Stimulated activated CD4-positive, alpha-beta T cell treated with anti-CD3 and anti-CD28 coated beads, Interleukin-12 subunit alpha, Interleukin-12 subunit beta, amount 100 ng/mL, for 48 hours (primary cell): ENCODE results near the gene CAPN10.

Source experiments
- DNase-seq, 3 donors: peaks; one replicate each; pipeline ENCODE4 v3.0.0-alpha.2; 2020; ENCODE audit warnings: low read depth in 2 of 3, low spot score in 1 of 3

CAPN10 gene

DNA sequence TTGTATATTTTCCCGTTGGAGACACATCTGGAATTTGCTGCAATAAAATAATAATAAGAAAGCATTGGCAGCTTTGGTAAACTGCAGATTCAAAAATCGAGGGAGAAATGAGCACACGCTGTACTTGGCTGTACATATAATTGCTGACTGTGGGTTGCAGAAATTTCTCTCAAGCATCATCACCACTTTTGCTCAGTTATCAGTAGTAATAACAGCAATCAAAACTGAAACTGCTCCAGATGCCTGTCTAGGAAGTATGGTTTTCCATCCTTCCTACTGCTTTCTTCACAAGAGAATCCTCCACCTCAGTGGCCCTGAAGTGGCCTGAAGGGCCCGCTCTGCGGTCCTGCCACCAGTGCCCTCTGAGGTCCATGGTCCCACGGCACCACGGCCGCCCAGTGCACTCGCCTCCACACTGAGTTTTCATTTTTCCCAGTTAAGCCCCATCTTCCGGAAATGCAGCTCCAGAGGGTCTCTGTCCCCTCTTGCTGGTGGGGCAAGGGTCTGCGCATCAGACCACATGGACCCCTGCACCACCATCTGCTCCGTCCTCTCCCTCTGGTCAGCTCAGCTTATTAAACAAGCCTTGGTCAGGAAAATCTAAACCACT, 22.5 kb upstream of the CAPN10 start:
- no peak for DNase-seq

DNA sequence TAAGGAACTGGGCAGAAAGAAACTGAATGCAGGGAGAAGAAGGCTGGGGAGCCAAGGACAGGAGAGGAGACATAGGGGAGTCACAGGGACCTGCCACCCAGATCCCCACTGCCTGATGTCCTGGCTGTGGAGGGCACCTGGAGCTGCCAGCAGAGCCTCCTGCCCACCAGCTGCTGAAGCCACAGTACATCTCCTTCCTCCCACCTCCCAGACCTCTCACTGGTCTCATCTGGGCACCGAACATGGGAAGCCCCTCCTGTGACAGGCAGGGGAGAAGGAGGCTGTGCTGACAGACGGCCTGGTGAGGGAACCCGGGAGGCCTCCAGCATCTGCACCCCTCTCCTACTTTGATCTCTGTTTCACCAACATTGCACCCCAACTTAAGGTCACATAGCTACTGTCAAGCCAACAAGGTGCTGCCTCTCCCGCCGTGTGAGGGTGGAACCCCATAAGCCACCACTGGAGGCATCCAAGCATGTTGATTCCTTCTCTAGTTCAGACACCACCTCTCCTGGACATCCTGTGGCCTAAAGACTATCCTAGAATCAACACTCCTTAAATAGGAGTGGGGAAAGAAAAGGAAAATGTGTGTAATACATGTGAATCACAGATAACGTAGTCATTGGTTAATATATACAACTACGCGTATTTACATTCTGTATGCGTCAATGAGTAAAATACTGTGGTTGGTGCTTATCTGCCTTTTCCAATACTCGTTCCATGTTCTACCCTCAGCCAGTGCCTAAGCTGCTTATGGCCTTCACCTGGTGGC, 21.8 kb upstream of the CAPN10 start:
- no peak for DNase-seq

DNA sequence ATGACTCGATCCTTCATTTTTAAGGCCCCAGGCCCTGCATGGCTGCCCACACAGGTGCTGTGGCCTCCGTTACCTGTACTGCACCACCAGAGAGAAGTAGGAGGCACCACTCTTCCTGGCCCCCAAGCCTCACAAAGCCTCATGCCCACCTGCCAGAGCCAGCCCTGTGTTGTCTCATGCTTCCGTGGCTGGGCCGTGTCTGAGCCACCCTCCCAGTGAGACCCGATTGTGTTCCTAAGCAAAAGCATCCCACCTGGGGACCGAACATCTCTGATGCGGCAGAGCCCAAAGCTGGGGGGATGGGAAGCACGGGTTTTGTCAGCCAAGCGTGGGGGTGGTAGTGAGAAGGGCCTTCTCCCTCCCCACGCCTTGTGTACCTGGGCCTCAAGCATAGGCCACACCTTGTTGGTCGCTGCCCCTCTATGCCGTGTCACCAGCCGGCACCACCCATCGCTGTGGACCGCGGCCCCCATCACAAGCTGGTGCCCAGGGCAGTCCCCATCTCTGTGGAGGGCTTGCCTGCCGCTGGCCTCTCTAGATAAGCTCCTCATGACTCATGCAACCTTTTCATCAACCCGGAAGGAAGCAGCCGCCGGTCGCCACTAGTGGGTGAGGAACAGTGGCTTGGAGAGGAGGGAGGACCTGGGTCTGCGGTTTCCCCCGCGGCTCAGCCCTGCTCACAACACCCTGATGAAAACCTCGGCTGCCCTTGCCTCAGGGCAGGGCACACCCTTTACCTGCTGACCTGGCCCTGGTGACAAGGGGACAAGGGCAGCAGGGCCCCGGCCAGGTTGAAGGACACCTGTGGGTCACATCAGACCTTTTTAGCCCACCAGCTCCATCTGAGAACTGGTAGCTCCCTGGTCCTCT, 21.0 kb upstream of the CAPN10 start:
- peak; percentile 82 to 87 (median 86) for DNase-seq

DNA sequence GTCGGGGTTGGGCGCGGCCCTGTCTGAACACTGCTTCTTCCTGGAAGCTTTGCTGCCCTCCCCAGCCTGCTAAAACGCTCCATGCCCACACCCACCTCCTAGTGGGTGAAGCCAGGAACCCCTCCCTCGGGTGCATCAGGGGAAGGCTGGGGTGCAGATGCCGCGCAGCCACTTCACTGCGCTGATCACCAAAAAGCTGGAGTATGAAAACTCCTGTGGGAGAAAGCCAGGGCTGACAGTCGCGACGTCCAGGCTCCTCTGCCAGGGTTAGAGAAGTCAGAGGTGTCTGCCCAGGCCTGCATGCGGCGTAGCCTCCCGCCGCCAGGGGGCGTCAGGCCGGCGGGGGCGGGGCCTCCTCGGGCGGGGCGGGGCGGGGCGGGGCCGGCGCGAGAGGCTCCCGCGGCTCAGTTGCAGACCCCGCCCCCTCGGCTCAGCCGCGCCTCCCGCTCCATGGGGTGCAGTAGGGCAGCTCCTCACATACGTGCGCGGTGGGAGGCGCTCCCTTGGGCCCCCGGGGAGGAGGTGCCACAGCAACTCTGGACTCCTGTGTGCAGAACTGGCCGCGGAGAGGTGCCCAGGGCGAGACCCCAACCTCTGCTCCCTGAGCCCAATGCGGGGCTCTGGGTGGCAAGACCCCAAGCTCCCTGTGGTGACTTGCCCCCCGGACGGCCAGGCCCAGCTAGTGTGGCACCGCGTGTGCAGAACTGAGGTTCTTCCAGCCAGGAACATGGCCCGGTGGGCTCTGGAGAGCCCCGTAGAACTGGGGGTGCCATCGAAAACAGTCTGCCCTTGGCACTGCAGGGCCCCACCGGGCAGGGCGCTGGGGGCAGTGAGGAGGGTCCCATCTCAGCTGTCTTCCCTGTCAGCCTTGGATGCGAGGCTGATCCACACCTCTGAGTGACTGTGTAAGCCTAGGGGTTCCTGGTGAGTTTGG, 20.1 kb upstream of the CAPN10 start:
- DNase-seq = peak; percentile 91 to 93 (median 93)

DNA sequence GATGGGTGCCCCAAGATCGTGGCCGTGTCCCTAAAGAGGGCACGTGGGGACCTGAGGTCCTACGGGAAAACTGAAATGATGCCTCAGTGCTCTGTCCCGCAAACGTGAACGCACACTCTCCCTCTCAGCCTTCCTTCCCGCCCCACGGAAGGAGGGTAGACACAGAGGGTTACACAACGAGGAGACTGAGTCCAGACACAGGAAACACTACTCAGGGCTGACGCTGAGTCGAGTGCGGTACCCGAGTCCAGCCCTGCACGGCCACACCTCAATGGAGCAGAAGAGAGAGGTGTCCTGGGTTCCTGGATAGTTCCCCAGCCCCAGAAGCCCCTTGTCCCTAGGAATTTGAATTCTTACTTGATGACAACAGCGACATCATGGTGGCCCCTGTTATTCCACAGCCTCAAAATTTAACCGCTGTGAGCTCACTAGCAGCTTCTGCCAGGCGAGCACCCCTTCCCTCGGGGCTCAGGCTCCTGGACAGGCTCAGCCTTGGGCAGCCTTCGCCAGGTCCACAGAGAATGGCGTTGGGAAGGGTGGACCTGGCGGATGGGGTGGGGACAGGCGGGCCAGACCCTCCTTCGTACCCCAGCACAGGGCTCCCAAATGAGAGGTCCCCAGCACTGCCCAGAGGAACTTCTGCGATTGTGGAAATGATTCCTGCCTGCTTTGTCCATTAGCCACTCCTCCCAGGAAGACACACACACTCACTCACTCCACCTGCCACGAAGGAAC, 19.2 kb upstream of the CAPN10 start:
- no peak for DNase-seq

DNA sequence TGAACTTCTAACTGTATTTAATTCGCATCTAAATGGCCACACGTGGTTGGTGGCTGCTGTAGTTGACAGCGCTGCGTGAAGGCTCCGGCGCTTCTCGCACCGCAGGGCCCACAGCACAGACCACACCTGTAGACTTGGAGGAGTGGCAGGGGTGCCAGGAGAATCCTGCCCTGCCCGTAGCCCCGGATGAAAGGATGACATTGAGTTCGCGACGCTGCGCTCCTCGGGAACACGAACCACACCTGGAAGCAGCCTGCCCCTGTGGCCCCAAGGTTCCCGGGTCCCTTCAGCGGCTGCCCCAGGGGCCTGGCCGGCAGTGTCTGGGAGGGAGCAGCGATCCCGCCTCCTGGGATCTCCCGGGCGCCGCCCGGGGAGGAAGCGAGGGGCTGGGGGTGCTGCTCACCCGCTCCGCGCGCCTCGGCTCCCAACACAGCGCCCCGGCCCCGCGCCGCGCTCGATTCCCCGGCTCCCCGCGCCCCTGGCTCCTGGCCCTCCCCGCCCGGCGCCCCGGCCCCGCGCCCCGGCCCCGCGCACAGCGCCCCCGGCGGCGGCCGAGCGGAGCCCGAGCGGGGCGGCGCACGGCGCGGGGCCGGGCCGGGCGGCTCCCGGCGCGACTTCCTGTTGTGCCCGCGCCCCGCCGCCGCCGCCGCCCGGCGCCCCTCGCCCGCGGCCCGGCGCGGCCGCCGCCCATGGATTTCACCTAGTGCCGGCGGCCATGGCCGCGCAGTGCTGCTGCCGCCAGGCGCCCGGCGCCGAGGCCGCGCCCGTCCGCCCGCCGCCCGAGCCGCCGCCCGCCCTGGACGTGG, 18.5 kb upstream of the CAPN10 start, which contains the start of gene RNPEPL1:
RNPEPL1 (plus strand) TSS at position 613 of the 806 bp plus-strand sequence; CDS start at position 716, 103 bp downstream.
- no peak for DNase-seq

DNA sequence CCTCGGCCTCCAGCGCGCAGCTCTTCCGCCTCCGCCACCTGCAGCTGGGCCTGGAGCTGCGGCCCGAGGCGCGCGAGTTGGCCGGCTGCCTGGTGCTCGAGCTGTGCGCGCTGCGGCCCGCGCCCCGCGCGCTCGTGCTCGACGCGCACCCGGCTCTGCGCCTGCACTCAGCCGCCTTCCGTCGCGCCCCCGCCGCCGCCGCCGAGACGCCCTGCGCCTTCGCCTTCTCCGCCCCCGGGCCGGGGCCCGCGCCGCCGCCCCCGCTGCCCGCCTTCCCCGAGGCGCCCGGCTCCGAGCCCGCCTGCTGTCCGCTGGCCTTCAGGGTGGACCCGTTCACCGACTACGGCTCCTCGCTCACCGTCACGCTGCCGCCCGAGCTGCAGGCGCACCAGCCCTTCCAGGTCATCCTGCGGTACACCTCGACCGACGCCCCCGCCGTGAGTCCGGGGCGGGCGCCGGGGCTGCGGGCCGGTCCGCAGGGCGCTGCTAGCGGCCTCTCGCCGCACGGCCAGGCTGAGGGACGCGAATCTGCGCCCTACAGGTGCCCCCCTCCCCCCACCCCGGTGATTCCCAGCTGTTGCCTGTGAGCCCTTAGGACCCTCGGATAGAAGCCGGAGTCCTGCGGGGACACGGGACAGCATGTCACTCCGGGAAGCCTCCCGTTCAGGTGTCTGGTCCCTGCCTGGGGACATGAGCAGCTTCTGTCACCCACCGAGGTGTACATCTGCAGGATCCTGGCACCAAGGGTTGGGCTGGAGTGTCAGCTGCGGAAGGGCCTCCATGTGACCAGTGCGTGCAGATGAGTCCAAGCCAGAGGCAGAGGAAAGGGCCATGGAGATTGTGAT, 17.6 kb upstream of the CAPN10 start:
- no peak for DNase-seq

DNA sequence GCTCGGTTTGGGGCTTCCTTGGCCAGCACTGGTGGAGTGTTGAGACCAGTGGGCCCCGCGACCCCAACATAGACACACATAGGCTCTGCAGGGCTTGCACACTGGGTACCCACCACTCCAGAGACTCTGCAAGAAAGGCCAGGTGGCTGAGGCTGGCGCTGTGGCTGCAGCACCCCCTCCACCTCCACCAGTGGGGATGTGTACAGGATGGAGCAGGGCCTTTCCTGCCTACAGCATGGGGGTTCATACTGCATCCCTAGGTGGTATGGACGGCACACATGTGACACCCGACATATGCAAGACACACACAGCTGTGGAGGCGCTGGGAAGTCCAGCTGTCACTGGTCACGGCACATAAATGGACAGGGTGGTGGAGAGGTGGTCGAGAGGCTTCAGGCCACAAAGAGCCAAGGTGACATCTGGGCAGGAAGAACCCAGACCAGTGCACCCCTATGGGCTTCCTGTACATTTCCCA, 17.0 kb upstream of the CAPN10 start:
- no peak for DNase-seq

DNA sequence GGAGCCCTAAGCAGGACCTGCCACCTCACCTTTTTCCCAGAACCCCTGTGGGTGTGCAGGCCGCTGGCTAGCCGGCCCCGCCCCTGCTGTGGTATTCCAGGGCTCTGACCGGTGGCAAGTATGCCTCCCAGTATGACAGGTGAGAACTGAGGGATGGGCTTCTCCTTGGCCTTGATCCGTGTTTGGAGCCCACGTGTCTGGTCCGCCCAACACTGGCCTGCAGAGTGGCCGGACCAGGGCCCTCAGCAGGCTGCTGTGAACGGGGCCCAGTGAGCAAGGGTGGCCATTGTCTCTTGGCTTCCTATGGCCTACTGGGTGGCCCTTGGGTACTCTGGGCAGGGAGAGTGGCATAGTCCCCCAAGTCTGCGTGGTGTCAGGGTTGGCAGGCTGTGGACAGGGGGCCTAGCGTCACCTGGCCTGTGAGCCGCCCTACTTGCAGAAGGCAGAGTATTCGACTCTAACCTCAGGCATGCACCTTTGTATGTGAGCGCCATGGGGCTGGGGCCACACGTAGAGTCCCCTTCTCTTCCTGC, 16.5 kb upstream of the CAPN10 start:
- DNase-seq = no peak

DNA sequence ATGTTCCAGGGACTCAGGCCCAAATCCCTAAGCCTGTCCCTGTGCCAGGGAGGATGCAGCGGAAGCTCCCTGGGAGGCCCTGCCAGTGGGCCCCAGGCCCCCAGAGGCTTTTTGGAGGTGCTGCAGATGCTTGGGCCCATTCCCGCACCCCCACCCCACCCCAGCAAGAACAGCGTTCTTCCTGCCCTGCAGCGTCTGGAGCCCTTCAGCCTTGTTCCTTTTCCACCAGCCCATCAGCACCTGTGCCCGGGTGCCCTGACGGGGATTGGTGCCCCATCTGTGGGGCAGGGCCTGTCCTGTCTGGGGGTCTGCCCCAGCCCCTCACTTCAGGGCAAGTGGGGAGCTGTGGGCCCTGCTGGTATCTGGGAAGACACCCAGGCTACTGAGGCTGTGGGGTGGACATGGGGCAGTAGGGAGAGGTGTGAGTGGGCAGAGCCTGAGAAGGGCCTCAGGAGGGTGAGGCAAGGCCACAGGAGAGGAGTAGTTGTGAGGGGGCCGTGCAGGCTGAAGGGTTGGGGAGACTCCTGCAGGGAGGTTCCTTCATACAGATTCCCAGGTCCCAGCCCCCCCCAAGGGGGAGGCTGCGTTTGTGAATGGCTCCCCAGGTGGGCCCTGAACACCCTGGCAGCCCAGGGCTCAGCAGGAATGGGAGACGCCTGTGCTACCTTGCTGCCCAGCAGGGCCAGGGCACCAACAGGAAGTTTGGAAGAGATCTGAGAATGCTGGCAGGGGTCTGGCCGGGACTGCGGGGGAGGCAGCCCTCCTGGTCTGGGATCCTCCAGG, 15.8 kb upstream of the CAPN10 start:
- no peak for DNase-seq

DNA sequence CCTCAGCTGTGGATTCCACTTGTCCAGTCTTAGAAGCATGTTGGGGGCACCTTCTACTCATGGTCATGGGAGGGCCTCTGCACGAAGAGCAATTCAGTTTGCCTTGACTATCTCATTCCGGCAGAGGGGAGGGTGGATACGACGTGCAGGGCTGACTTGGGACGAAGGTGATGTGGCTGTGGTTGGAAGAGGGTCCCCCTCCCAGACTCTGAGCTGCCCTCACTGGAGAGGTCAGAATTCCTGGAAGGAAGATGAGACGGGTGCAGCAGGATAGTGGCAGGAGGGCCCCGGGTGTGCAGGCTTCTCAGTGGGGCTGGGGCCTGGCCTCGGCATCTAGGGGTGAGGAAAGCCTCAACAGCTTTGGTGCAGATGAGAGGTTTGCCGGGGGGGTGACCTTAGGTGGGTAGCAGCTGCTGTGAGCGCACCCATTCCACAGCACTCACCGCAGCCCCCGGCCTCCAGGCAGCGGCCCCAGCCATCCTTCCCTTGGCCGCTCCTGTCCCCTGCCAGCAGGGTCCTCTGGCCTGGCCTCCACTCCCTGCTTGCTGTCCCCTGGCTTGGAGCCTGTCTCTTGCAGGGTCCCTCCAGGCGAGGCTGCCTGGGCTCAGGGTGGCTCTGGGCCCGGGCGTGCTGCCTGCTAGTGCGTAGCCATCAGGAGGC, 15.1 kb upstream of the CAPN10 start:
- DNase-seq = no peak

DNA sequence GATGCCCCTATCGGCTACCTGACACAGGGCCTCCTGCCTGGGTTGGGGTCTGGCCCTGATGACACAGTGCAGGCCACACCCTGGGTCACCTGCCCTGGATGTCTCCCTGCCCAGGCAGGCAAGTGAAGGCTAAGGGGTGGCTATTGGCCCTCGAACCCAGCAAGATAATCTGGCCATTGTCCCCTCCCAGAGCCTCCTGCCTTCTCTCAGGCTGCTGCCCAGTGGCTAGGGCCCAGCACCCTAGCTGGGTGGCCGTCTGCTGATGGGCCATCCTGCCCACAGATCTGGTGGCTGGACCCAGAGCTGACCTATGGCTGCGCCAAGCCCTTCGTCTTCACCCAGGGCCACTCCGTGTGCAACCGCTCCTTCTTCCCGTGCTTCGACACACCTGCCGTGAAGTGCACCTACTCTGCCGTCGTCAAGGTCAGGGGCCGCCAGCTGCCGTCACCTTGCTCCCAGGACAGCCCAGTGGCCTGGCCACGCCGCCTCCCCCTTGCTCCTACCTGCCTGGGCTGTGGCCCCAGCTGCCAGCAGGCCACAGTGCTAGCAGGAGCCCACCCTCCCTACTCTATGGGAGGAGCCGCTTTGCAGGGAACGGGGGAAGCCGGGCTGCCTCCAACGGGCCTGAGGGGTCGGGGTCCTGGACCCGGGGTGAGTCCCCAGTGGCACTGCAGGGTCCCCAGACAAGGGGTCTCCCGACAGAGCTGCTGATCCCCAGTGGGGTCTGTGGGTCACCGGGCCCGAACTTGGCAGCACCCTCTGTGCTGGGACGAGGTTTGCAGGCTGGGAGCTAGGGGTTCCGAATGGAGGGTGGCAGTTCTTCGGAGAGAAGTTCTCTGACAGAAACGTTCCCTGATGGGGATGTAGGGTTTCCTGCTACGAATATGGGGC, 14.1 kb upstream of the CAPN10 start:
- DNase-seq = no peak

DNA sequence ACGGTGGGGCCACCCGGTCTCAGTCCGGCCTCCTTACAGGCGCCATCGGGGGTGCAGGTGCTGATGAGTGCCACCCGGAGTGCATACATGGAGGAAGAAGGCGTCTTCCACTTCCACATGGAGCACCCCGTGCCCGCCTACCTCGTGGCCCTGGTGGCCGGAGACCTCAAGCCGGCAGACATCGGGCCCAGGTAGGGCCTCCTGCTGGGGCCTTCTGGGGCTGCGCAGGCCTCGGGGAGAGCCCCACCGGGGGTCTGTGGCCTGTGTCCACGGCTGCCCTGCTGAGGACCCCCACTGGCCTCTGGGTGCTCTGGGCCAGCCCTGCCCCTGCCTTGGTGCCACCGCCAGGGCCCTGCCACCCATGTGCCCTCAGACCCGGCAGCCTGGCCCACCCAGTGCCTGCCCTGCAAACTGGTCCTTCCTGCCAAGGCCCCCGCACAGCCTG, 13.4 kb upstream of the CAPN10 start:
- DNase-seq = no peak

DNA sequence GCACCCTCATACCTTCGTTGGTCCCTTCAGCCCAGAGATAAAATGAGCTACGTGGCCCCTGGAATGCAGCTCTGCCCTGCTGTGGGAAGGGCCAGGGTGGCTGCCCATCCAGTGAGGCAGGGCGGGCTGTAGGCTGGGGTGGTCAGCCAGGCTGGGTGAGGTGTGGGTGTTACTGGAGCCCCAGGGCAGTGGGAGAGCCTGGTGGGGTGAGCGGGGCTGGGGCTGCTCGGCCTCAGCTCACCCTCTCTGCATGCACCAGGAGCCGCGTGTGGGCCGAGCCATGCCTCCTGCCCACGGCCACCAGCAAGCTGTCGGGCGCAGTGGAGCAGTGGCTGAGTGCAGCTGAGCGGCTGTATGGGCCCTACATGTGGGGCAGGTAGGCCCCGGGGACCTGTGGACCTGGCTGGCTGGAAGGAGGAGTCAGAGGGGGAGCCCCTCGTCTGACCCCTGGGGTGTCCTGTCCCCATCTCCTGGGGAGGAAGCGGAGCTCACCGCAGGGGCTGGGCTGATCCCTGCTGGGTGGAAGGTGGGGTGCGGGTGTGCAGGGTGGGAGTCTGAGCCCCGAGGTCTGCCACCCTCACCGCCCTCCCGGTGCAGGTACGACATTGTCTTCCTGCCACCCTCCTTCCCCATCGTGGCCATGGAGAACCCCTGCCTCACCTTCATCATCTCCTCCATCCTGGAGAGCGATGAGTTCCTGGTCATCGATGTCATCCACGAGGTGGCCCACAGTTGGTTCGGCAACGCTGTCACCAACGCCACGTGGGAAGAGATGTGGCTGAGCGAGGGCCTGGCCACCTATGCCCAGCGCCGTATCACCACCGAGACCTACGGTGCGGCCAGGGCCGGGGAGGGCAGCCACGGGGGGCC, 12.8 kb upstream of the CAPN10 start:
- no peak for DNase-seq
